ENCODE measurements around the gene ATP2B2.

Gene ATP2B2

DNA sequence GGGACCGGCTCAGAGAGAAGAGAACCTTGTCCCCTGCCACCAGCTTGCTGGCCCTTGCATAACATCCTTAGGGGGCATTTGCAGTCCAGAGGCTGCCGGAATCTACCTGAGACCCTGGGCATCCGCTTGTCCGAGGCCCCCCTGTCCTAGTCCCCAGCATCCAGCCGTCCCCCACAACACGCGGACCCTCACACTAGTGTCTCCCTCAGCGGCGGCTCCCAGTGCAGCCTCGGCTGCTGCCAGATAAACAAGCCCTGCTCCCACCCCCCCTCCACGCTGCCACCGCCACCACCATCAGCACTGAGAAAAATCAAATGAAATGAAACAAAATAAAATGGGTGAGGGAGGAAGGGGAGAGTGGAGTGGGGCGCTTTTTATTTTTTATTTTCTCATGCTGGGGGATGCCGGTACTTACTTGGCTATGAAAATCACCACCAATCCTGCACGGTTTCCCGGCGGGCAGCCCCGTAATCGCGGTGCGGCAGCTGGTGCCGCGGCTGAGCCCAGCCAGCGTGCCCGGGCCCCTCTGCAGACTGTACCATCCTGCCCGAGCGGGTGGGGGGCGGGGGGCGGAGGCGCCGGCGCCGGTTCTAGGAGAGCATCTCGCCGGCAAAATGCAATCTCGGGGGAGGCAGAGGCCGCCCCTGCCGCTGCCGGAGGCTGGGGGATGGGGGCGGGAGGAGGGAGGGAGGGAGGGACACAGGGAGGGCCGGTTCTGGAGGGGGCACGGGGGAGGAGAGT is at the start of gene ATP2B2:
Gene ATP2B2 (minus strand): TSS at position 537 of the 741 bp plus-strand sequence. CDS start 56,043 bp downstream, outside the sequence.
- DNase-seq (ENCODE audit: low read depth), result peak; percentile 39

DNA sequence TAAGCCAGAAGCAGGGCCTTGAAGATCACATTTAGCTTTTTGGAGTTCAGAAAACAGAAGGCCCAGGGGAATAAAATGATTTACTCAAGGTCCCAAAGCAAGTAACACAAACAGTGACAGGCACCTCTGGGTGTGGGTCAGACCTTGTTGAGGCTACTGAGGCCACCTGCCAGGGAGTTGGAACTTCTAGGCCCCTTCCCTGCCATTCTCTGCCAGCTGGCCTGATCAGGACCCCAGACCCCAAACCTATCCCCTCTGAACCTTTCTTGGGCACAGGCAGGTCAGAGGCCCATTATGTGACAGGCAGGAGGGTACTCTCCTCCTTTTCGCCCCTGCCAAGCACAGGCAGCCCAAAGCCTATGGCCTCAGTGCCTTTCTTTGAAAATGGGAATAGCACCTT is 49.4 kb upstream of the ATP2B2 start:
- H3K36me3 ChIP-seq (ENCODE audit: control insufficient read depth, insufficient read depth, low read length, severe bottlenecking), result no peaks in the 10 kb centered on the region
- no peak overlapping the region for H3K4me3 ChIP-seq (ENCODE audit: low read length)
- no peaks in the 10 kb centered on the region for H3K4me1 ChIP-seq (ENCODE audit: control insufficient read depth, insufficient read depth, low read length)
- no peaks in the 10 kb centered on the region for H3K9me3 ChIP-seq (ENCODE audit: control insufficient read depth, low read length)
- peaks cover 47% of the 10 kb centered on the region for H3K27me3 ChIP-seq (replicated peaks; ENCODE audit: control insufficient read depth, insufficient read depth, low read length)
- no peak for DNase-seq (ENCODE audit: low read depth)
- no peak overlapping the region for H3K9ac ChIP-seq (ENCODE audit: low read length)

More for the DNA sequence above, at the start of gene ATP2B2:
- Histone ChIP-seq H3K9ac (ENCODE audit: low read length) (no peak within 1 kb of the TSS), H3K4me1 (ENCODE audit: control insufficient read depth, insufficient read depth, low read length) (peaks cover 2% of the 10 kb centered on the region), H3K36me3 (ENCODE audit: control insufficient read depth, insufficient read depth, low read length, severe bottlenecking) (no peaks in the 10 kb centered on the region), H3K27me3 (replicated peaks; ENCODE audit: control insufficient read depth, insufficient read depth, low read length) (peaks cover 67% of the 10 kb centered on the region), H3K4me3 (ENCODE audit: low read length) (no peak within 1 kb of the TSS), H3K9me3 (ENCODE audit: control insufficient read depth, low read length) (peaks cover 3% of the 10 kb centered on the region)

DNA sequence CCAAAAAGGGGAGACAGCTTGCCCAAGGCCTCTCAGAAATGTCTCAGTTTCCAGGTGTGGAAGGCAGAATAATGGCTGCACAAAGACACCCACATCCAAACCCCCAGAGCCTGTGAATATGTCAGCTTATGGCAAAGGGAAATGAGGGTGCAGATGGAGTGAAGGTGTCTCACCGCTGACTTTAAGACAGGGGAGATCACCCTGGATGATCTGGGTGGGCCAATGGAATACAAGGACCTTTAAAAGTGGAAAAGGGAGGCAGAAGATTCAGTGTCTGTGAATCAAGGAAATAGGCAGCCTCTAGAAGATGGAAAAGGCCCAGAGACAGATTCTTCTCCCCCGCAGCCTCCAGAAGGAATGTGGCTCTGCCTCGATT is 48.8 kb upstream of the ATP2B2 start:
- no peak for DNase-seq (ENCODE audit: low read depth)
- H3K4me1 ChIP-seq (ENCODE audit: control insufficient read depth, insufficient read depth, low read length), result no peaks in the 10 kb centered on the region
- no peaks in the 10 kb centered on the region for H3K36me3 ChIP-seq (ENCODE audit: control insufficient read depth, insufficient read depth, low read length, severe bottlenecking)
- H3K4me3 ChIP-seq (ENCODE audit: low read length), result no peak overlapping the region
- no peaks in the 10 kb centered on the region for H3K9me3 ChIP-seq (ENCODE audit: control insufficient read depth, low read length)
- no peak overlapping the region for H3K9ac ChIP-seq (ENCODE audit: low read length)
- peaks cover 42% of the 10 kb centered on the region for H3K27me3 ChIP-seq (replicated peaks; ENCODE audit: control insufficient read depth, insufficient read depth, low read length)

DNA sequence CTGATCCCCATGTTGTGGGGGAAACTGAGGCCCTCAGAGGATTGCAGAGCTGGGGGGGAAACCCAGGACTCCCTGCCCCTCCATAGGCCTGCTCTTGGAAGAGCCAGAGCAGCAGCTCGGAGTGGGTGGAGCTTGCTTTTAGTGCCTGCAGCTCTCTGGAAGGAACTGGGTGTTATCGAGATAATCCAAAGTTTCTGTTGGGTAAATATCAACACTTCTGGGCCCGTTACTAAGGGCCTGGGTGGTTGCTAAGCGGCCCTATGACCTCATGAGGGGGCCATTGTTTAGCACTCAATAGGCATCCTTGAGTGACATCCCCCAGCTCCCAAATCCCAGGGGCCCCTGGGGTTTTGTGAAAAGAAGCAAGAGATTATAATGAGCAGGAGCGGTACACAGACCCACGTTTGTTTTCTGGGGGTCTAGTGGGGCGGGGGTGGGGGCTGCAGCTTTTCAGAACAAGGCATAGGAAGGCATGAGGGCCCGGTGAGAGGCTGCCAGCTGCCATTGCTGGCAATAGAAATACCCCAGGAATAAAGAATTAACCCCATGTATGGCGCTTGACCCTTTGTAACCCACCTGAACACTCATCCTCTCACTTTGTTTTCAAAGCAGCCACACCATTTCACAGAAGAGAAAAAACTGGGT is 48.3 kb upstream of the ATP2B2 start:
- no peak overlapping the region for H3K9ac ChIP-seq (ENCODE audit: low read length)
- H3K4me3 ChIP-seq (ENCODE audit: low read length), result no peak overlapping the region
- H3K27me3 ChIP-seq (replicated peaks; ENCODE audit: control insufficient read depth, insufficient read depth, low read length), result peaks cover 43% of the 10 kb centered on the region
- H3K9me3 ChIP-seq (ENCODE audit: control insufficient read depth, low read length), result no peaks in the 10 kb centered on the region
- H3K36me3 ChIP-seq (ENCODE audit: control insufficient read depth, insufficient read depth, low read length, severe bottlenecking), result no peaks in the 10 kb centered on the region
- H3K4me1 ChIP-seq (ENCODE audit: control insufficient read depth, insufficient read depth, low read length), result no peaks in the 10 kb centered on the region
- DNase-seq (ENCODE audit: low read depth), result no peak

DNA sequence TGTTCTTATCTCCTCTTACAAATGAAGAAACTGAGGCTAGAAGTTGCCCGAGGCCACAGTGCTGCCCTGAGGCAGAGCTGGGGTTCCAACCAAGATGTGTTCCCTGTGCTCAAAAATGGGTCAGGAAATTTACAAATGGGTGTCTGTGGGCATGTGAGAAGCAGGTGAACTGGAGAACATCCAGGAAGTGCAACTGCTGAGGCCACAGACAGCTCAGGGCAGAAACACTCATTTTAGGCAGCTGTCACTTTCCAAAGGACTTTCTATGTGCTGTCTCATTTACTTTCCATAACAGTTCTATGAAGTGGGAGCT is 47.2 kb upstream of the ATP2B2 start:
- no peak overlapping the region for H3K4me3 ChIP-seq (ENCODE audit: low read length)
- H3K36me3 ChIP-seq (ENCODE audit: control insufficient read depth, insufficient read depth, low read length, severe bottlenecking), result no peaks in the 10 kb centered on the region
- H3K9ac ChIP-seq (ENCODE audit: low read length), result no peak overlapping the region
- H3K4me1 ChIP-seq (ENCODE audit: control insufficient read depth, insufficient read depth, low read length), result no peaks in the 10 kb centered on the region
- peaks cover 50% of the 10 kb centered on the region for H3K27me3 ChIP-seq (replicated peaks; ENCODE audit: control insufficient read depth, insufficient read depth, low read length)
- no peak for DNase-seq (ENCODE audit: low read depth)
- H3K9me3 ChIP-seq (ENCODE audit: control insufficient read depth, low read length), result no peaks in the 10 kb centered on the region

DNA sequence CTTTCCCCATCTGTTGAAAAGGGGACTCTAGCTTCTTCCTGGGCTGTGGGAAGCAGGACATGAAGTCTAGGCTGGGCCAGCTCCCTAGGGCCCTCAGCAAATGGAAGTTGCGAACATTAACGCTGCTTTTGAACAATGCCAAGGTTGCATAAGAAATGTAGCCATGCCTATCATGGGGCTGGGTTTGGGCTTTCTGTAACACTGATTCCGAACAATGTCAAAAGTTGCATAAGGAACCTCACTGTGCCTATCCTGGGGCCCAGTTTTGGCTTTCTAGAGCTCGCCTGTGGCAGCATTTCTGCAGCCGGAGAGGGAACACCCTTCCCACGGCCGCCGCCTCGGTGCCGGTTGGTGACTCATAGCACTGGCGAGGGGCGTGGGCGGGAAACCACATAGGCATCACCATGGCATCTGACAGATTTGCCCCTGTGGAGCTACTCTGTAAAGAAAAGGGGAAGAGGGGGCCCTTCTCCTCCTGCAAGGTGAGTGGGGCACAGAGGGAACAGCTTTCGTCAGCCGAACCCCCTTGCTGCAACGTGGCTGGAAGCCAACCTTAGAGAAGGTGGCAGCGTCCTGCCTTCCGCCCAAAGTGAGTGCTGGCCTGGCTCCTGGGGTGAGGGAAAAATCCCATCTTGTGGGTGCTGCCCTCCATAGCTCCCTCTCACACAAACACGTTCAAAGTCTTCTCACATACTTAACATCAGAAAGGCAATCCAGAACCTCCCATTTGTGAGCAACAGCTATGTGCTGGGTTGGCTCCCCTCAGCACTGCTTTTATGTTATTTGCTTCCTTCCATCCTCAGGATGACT is 46.6 kb upstream of the ATP2B2 start:
- Histone ChIP-seq H3K4me1 (ENCODE audit: control insufficient read depth, insufficient read depth, low read length) (no peaks in the 10 kb centered on the region), H3K4me3 (ENCODE audit: low read length) (no peak overlapping the region), H3K27me3 (replicated peaks; ENCODE audit: control insufficient read depth, insufficient read depth, low read length) (peaks cover 55% of the 10 kb centered on the region), H3K9ac (ENCODE audit: low read length) (no peak overlapping the region), H3K9me3 (ENCODE audit: control insufficient read depth, low read length) (no peaks in the 10 kb centered on the region), H3K36me3 (ENCODE audit: control insufficient read depth, insufficient read depth, low read length, severe bottlenecking) (no peaks in the 10 kb centered on the region)
- peak; percentile 27 for DNase-seq (ENCODE audit: low read depth)

DNA sequence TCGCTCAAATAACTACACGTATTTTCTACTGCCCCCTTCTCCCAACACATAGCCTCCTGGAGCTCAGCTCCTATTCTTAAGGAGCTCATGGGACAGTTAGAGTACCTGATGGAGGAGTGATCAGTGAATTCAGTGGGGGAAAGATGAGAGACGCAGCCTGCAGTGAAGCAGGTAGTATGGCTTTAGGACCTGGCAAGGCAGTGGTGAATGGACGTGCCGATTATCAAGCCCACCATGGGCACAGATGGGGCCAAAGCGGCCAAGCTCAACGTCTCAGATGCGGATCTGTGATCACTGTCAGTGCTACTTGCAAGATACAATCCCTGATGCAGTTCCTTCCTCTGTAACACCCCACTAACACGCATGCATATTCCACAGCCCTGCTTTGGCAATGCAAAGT is 45.8 kb upstream of the ATP2B2 start:
- DNase-seq (ENCODE audit: low read depth), result no peak
- Histone ChIP-seq H3K4me3 (ENCODE audit: low read length) (no peak overlapping the region), H3K27me3 (replicated peaks; ENCODE audit: control insufficient read depth, insufficient read depth, low read length) (peaks cover 56% of the 10 kb centered on the region), H3K4me1 (ENCODE audit: control insufficient read depth, insufficient read depth, low read length) (no peaks in the 10 kb centered on the region), H3K9me3 (ENCODE audit: control insufficient read depth, low read length) (no peaks in the 10 kb centered on the region), H3K36me3 (ENCODE audit: control insufficient read depth, insufficient read depth, low read length, severe bottlenecking) (no peaks in the 10 kb centered on the region), H3K9ac (ENCODE audit: low read length) (no peak overlapping the region)

DNA sequence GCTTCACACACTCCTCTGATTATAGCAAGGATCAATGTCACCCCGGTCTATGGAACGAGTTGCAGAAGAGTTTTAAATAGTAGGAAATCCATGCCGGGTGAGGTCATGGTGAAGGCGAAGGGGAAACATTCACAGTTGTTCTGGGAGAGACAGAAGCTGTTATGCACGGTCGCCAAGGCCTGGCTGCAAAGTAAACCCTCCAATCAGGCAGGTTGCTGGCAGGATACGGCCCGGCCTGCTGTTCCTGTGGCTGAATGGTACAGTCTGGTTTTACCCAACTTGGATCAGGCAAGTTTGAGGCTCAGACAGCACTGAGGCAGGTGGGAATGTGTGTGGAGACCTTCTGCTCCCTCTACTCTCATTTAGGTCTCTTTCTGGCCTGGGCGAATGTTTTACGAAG is 45.3 kb upstream of the ATP2B2 start:
- Histone ChIP-seq H3K4me1 (ENCODE audit: control insufficient read depth, insufficient read depth, low read length) (no peaks in the 10 kb centered on the region), H3K27me3 (replicated peaks; ENCODE audit: control insufficient read depth, insufficient read depth, low read length) (peaks cover 54% of the 10 kb centered on the region), H3K36me3 (ENCODE audit: control insufficient read depth, insufficient read depth, low read length, severe bottlenecking) (no peaks in the 10 kb centered on the region), H3K4me3 (ENCODE audit: low read length) (no peak overlapping the region), H3K9ac (ENCODE audit: low read length) (no peak overlapping the region), H3K9me3 (ENCODE audit: control insufficient read depth, low read length) (no peaks in the 10 kb centered on the region)
- no peak for DNase-seq (ENCODE audit: low read depth)

DNA sequence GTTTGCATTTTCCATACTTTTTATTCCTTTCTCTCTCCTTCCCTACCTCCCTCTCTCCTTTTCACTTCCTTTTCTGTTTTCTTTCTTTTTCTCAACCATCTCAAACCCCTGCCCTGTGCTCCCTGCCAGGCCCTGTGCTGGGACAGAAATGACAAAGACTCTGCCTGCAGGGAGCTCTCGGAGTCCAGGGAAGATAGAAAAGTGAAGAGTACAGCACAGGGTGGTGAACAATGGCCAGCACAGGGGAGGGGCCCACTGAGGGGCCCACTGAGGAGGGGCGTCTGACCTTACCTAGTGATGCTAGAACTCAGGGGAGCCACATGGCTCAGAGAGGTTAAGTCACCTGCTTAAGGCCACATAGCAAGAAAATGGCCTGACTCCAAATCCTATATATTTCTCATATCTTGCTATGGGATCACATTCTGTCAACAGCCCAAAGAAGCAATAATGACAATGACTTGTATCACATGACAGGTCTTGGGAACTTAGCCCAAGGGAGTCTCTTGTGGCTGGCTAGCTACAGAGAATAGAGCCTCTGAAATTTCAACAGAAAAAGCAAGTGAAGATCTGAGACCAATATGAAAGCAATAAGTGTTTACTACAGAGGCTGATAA is 44.3 kb upstream of the ATP2B2 start:
- H3K9ac ChIP-seq (ENCODE audit: low read length), result no peak overlapping the region
- no peaks in the 10 kb centered on the region for H3K4me1 ChIP-seq (ENCODE audit: control insufficient read depth, insufficient read depth, low read length)
- H3K36me3 ChIP-seq (ENCODE audit: control insufficient read depth, insufficient read depth, low read length, severe bottlenecking), result no peaks in the 10 kb centered on the region
- H3K27me3 ChIP-seq (replicated peaks; ENCODE audit: control insufficient read depth, insufficient read depth, low read length), result peaks cover 44% of the 10 kb centered on the region
- DNase-seq (ENCODE audit: low read depth), result no peak
- no peak overlapping the region for H3K4me3 ChIP-seq (ENCODE audit: low read length)
- no peaks in the 10 kb centered on the region for H3K9me3 ChIP-seq (ENCODE audit: control insufficient read depth, low read length)

DNA sequence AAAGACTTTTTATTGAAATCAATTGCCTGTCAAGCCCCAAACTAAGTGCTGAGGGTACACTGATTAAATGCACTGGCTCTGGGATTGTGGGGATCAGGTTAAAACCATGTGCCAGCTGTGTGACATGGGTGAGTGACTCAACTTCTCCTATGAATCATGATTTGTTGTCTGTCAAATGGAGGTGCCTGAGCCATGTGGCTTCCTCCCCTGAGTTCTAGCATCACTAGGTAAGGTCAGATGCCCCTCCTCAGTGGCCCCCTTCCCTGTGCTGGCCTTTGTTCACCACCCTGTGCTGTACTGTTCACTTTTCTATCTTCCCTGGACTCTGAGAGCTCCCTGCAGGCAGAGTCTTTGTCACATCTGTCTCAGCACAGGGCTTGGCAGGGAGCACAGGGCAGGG is 43.6 kb upstream of the ATP2B2 start:
- Histone ChIP-seq H3K36me3 (ENCODE audit: control insufficient read depth, insufficient read depth, low read length, severe bottlenecking) (no peaks in the 10 kb centered on the region), H3K4me3 (ENCODE audit: low read length) (no peak overlapping the region), H3K4me1 (ENCODE audit: control insufficient read depth, insufficient read depth, low read length) (no peaks in the 10 kb centered on the region), H3K9ac (ENCODE audit: low read length) (no peak overlapping the region), H3K9me3 (ENCODE audit: control insufficient read depth, low read length) (peaks cover 3% of the 10 kb centered on the region), H3K27me3 (replicated peaks; ENCODE audit: control insufficient read depth, insufficient read depth, low read length) (peaks cover 40% of the 10 kb centered on the region)
- DNase-seq (ENCODE audit: low read depth), result no peak

Measured in adipocyte (in vitro differentiated cells).